DOHH2 (cell line): ENCODE results near the gene CRIP1.

ENCODE experiments used
- EZH2phosphoT487 ChIP-seq: fragments of 200-600 bp; sonication (generic); IDR thresholded peaks from 2 replicates; pipeline ENCODE4 v1.6.1; 2017; ENCODE audit warnings: borderline replicate concordance, mild to moderate bottlenecking, antibody characterized with exemption, low read length, moderate library complexity, mixed read lengths
- TF ChIP-seq, protein P1 (sequence below): fragments of 200-600 bp; sonication (generic); IDR thresholded peaks from one replicate; pipeline ENCODE4 v1.5.1; 2014; ENCODE audit warnings: antibody characterized with exemption, mild to moderate bottlenecking, low read depth, low read length; ENCODE audit not compliant: poor library complexity, severe bottlenecking

DNA sequence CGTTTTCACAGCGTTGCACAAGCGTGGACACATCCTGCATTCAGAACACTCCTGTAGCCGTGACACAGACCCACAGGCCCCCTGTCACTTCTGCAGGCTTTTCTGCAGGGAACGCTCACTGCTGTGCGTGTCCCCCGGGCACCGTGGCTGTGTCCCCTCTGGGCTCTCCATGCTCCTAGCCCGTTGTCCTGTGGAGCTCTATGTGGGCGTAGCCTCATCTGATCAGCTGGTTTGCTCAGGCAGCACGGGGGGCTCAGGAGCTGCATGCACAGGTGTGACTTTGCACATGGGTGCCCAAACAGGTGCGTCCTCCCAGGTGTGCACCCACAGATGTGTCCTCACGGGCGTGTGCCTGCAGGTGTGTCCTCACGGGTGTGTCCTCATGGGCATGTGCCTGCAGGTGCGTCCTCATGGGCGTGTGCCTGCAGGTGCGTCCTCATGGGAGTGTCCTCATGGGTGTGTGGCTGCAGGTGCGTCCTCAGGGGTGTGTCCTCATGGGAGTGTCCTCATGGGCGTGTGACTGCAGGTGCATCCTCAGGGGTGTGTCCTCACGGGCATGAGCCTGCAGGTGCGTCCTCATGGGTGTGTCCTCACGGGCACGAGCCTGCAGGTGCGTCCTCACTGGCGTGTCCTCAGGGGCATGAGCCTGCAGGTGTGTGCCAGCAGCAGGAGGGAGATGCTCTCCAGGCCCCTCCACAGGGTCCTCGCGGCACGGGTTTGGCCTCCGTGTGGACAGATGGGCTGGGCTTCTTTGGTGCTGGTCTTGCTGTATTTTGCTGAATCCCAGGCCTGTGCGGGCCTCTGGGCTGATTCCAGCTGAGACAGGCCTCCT lies 49.6 kb upstream of the CRIP1 start:
- TF ChIP-seq, protein P1, sequence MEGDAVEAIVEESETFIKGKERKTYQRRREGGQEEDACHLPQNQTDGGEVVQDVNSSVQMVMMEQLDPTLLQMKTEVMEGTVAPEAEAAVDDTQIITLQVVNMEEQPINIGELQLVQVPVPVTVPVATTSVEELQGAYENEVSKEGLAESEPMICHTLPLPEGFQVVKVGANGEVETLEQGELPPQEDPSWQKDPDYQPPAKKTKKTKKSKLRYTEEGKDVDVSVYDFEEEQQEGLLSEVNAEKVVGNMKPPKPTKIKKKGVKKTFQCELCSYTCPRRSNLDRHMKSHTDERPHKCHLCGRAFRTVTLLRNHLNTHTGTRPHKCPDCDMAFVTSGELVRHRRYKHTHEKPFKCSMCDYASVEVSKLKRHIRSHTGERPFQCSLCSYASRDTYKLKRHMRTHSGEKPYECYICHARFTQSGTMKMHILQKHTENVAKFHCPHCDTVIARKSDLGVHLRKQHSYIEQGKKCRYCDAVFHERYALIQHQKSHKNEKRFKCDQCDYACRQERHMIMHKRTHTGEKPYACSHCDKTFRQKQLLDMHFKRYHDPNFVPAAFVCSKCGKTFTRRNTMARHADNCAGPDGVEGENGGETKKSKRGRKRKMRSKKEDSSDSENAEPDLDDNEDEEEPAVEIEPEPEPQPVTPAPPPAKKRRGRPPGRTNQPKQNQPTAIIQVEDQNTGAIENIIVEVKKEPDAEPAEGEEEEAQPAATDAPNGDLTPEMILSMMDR, result no peak
- no peak for TF ChIP-seq EZH2phosphoT487
